OCI-LY7 (cell line): ENCODE results near the gene SLC25A15. TPM values are rescaled to one million over a fixed set of nuclear protein-coding genes. Genes with fewer than 3 reads are reported as not detected.

Source experiments
- BruUV-seq: library from RNA; stranded (reverse); fragments of 400-500 nt; replicated peaks from 2 replicates; lab custom pipeline; 2021; lab: Mats Ljungman, UMichigan
- CTCF ChIA-PET: fragments of 300-600 bp; sonication (Branson Sonifier 250); formaldehyde crosslinking; loops from one replicate; lab custom pipeline; 2022; ENCODE audit warnings: antibody characterized with exemption; ENCODE audit not compliant: unreplicated experiment; lab: Charles Lee
- POLR2A ChIA-PET: fragments of 300-600 bp; sonication (Branson Sonifier 250); formaldehyde crosslinking; loops from one replicate; lab custom pipeline; 2022; ENCODE audit warnings: antibody characterized with exemption; lab: Charles Lee
- DNase-seq: peaks from one replicate; pipeline ENCODE4 v3.0.0-alpha.2; 2015; ENCODE audit warnings: low spot score
- H2AFZ ChIP-seq: fragments of 200-600 bp; sonication (generic), shearing (Covaris generic); 2 replicates; pipeline ENCODE4 v1.6.1; 2014; ENCODE audit warnings: mild to moderate bottlenecking, antibody characterized with exemption, low read length, moderate library complexity
- H3K27ac ChIP-seq: fragments of 200-600 bp; sonication (generic); 2 replicates; pipeline ENCODE4 v1.5.1; 2014; ENCODE audit warnings: mixed run types, low read depth, mild to moderate bottlenecking, moderate library complexity, low read length, inconsistent platforms; ENCODE audit not compliant: poor library complexity, severe bottlenecking
- H3K36me3 ChIP-seq: fragments of 200-600 bp; sonication (generic); 2 replicates; pipeline ENCODE4 v1.6.1; 2014; ENCODE audit warnings: mild to moderate bottlenecking, antibody characterized with exemption, low read length, moderate library complexity, mixed read lengths; ENCODE audit not compliant: insufficient read depth
- H3K4me1 ChIP-seq: fragments of 200-600 bp; sonication (generic); 2 replicates; pipeline ENCODE4 v1.5.1; 2014; ENCODE audit warnings: mild to moderate bottlenecking, low read length; ENCODE audit not compliant: insufficient read depth, poor library complexity, severe bottlenecking
- H3K4me2 ChIP-seq: fragments of 200-600 bp; sonication (generic); 2 replicates; pipeline ENCODE4 v1.6.1; 2014; ENCODE audit warnings: mild to moderate bottlenecking, low read length
- H3K4me3 ChIP-seq: fragments of 200-600 bp; sonication (generic); 2 replicates; pipeline ENCODE4 v1.5.1; 2014; ENCODE audit warnings: mild to moderate bottlenecking, low read depth, low read length; ENCODE audit not compliant: poor library complexity, severe bottlenecking
- H3K79me2 ChIP-seq: fragments of 200-600 bp; sonication (generic); 2 replicates; pipeline ENCODE4 v1.6.1; 2016; ENCODE audit warnings: low read depth, mild to moderate bottlenecking, low read length, moderate library complexity, mixed read lengths; ENCODE audit not compliant: insufficient read depth
- H3K9me2 ChIP-seq: fragments of 200-600 bp; sonication (generic); 2 replicates; pipeline ENCODE4 v1.6.1; 2016; ENCODE audit warnings: mild to moderate bottlenecking, low read length, mixed read lengths; ENCODE audit not compliant: insufficient read depth
- H3K9me3 ChIP-seq: fragments of 200-600 bp; sonication (generic); 2 replicates; pipeline ENCODE4 v1.6.1; 2014; ENCODE audit warnings: mild to moderate bottlenecking, mixed run types, low read length, mixed read lengths
- H4K20me1 ChIP-seq: fragments of 200-600 bp; sonication (generic); 2 replicates; pipeline ENCODE4 v1.6.1; 2014; ENCODE audit warnings: mild to moderate bottlenecking, antibody characterized with exemption, low read length, moderate library complexity, mixed read lengths; ENCODE audit not compliant: insufficient read depth
- EZH2phosphoT487 ChIP-seq: fragments of 200-600 bp; sonication (generic); IDR thresholded peaks from 2 replicates; pipeline ENCODE4 v1.6.1; 2018; ENCODE audit warnings: low read depth, borderline replicate concordance, mild to moderate bottlenecking, mixed run types, antibody characterized with exemption, low read length, moderate library complexity, mixed read lengths
- intact Hi-C: fragments of 100-400 bp; cut with micrococcal nuclease; formaldehyde crosslinking; loops from one replicate; pipeline ENCODE4 v1.10.0; 2022; ENCODE audit not compliant: unreplicated experiment
- total RNA-seq, 2 experiments: library from RNA; depleted of rRNA in 1 of 2; stranded (reverse); fragments of >200 nt in 1 of 2; shearing (Covaris generic) in 1 of 2; gene quantifications; 2 replicates each; pipeline ENCODE4 v1.2.3, GENCODE V29; 2014 to 2022
- TF ChIP-seq, protein P1 (sequence below): fragments of 200-600 bp; sonication (generic); conservative IDR thresholded peaks from 2 replicates; pipeline ENCODE4 v1.5.1; 2014; ENCODE audit warnings: mild to moderate bottlenecking, antibody characterized with exemption, low read length, moderate library complexity, mixed read lengths

The SLC25A15 gene
- total RNA-seq, 2 experiments from 2014 or later, result 56.3 to 71.0 TPM

DNA sequence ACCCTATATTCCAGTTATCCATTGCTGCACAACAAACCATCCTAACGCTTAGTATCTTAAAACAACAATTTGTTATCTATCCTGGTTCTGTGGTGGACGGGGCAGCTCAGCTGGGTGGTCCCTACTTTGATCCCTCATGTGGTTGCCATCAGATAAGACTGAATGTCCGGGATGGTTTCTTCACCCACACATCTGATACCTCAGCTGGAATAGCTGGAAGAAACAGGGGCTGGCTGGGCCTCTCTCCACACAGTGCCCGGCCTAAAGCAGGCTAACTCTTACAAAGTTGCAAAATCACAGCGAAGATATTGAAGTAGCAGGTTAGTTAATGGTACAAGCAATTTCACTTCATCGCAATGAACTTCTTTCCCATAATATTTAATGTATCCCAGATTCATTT is 14.7 kb upstream of the SLC25A15 start:
- no TSS peak for BruUV-seq
- ChIA-PET CTCF (no interaction called here), POLR2A (interaction anchor here (0.5 to 2.0 kb wide), 4 partner anchors 9 to 23 kb away, joined by 3 to 6 read pairs (median 4); no protein-coding TSS in a partner anchor)
- Histone ChIP-seq H3K9me3 (no peaks in the 10 kb centered on the region), H3K9me2 (no peaks in the 10 kb centered on the region), H3K4me2 (no peak overlapping the region), H4K20me1 (no peaks in the 10 kb centered on the region), H2AFZ (no peak overlapping the region; the same call in 1 of the 2 replicates), H3K36me3 (no peaks in the 10 kb centered on the region; the same call in 1 of the 2 replicates), H3K27ac (no peak overlapping the region), H3K4me1 (peaks cover 45% of the 10 kb centered on the region), H3K4me3 (no peak overlapping the region), H3K79me2 (no peaks in the 10 kb centered on the region; the same call in 1 of the 2 replicates)
- intact Hi-C loops, result loop anchor here (5.0 to 10.0 kb wide), 3 partner anchors 190 to 832 kb away; no protein-coding TSS in a partner anchor
- TF ChIP-seq EZH2phosphoT487, result no peak
- TF ChIP-seq, protein P1, sequence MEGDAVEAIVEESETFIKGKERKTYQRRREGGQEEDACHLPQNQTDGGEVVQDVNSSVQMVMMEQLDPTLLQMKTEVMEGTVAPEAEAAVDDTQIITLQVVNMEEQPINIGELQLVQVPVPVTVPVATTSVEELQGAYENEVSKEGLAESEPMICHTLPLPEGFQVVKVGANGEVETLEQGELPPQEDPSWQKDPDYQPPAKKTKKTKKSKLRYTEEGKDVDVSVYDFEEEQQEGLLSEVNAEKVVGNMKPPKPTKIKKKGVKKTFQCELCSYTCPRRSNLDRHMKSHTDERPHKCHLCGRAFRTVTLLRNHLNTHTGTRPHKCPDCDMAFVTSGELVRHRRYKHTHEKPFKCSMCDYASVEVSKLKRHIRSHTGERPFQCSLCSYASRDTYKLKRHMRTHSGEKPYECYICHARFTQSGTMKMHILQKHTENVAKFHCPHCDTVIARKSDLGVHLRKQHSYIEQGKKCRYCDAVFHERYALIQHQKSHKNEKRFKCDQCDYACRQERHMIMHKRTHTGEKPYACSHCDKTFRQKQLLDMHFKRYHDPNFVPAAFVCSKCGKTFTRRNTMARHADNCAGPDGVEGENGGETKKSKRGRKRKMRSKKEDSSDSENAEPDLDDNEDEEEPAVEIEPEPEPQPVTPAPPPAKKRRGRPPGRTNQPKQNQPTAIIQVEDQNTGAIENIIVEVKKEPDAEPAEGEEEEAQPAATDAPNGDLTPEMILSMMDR, result no peak
- no peak for DNase-seq

DNA sequence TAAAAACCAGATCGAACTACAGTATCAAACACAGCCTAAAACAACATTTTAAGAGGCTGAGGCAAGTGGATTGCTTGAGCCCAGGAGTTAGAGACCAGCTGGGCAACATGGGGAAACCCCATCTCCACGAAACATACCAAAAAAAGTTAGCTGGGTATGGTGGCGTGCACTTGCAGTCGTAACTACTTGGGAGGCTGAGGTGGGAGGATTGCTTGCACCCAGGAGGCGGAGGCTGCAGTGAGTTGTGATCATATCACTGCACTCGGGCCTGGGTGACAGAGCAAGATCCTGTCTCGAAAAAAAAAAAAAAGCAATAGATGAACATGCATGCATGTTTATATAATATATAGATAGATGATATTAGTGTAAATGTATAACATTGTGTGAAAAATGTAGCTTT is 13.2 kb upstream of the SLC25A15 start:
- BruUV-seq, result no TSS peak
- peak overlapping the region; percentile 48 for H3K4me3 ChIP-seq
- no peak for DNase-seq

More for the DNA sequence above, 13.2 kb upstream of the SLC25A15 start:
- H3K9me3 ChIP-seq, result no peaks in the 10 kb centered on the region
- no peaks in the 10 kb centered on the region for H3K79me2 ChIP-seq
- peak overlapping the region; percentile 79 for H2AFZ ChIP-seq
- peak overlapping the region; percentile 59 for H3K27ac ChIP-seq
- TF ChIP-seq EZH2phosphoT487, result no peak
- TF ChIP-seq, protein P1, result no peak
- H3K36me3 ChIP-seq, result no peaks in the 10 kb centered on the region
- H4K20me1 ChIP-seq, result no peaks in the 10 kb centered on the region
- peaks cover 49% of the 10 kb centered on the region for H3K4me1 ChIP-seq
- intact Hi-C loops, result loop anchor here (2.0 to 10.0 kb wide), 6 partner anchors 81 to 1093 kb away; no protein-coding TSS in a partner anchor
- no peaks in the 10 kb centered on the region for H3K9me2 ChIP-seq
- ChIA-PET POLR2A (interaction anchor here (0.6 to 2.0 kb wide), 4 partner anchors 11 to 103 kb away, joined by 3 to 6 read pairs (median 4); no protein-coding TSS in a partner anchor), CTCF (no interaction called here)
- H3K4me2 ChIP-seq, result peak overlapping the region; percentile 59
